ENCODE data around the gene PSME4. TPM values are rescaled to one million over a fixed set of nuclear protein-coding genes. Genes with fewer than 3 reads are reported as not detected.

The PSME4 gene
- total and polyA plus RNA-seq, 10 donors: 34.1 to 88.1 (median 58.8) TPM

- Histone ChIP-seq H3K4me1 (peaks cover 0 to 6% (median 0%) of the 10 kb centered on the region in 6 donors), H3K9me3 (no peaks in the 10 kb centered on the region), H3K36me3 (peaks cover 0 to 87% (median 57%) of the 10 kb centered on the region in 6 donors), H3K27ac (no peak overlapping the region), H3K27me3 (replicated peaks in 1 of 7) (no peaks in the 10 kb centered on the region), H3K4me3 (no peak overlapping the region)
- intact Hi-C loops (cut with DNase I; ENCODE audit: low total_unique reads): no loop called here
- 92 to 97% (median 93%) methylated on average over 5 of the region's 5 CpGs for WGBS, 5 donors
- DNase-seq: no peak
- TF ChIP-seq POLR2A (IDR thresholded peaks at IDR 0.05) (no peak), CTCF (IDR thresholded peaks at IDR 0.05 in 8 of 11, conservative IDR thresholded peaks at IDR 0.05 in 3 of 11) (no peak), POLR2AphosphoS5 (IDR thresholded peaks at IDR 0.05) (no peak)
Measured at GRCh38 chr2:53865962-53866361, 104.8 kb downstream of the PSME4 start.

GRCh38 chr2:53865264-53865663 is 105.5 kb downstream of the PSME4 start:
- intact Hi-C loops (cut with DNase I; ENCODE audit: low total_unique reads): no loop called here
- peaks cover 0 to 6% (median 0%) of the 10 kb centered on the region in 6 donors for H3K4me1 ChIP-seq
- WGBS, 5 donors: 88 to 94% (median 91%) methylated on average over 2 of the region's 2 CpGs
- DNase-seq: no peak
- no peak overlapping the region for H3K4me3 ChIP-seq
- TF ChIP-seq POLR2AphosphoS5 (IDR thresholded peaks at IDR 0.05): no peak
- TF ChIP-seq POLR2A (IDR thresholded peaks at IDR 0.05): no peak
- no peak for TF ChIP-seq CTCF (IDR thresholded peaks at IDR 0.05 in 8 of 11, conservative IDR thresholded peaks at IDR 0.05 in 3 of 11)
- no peak overlapping the region for H3K27ac ChIP-seq
- no peaks in the 10 kb centered on the region for H3K27me3 ChIP-seq (replicated peaks in 1 of 7)
- H3K36me3 ChIP-seq: peaks cover 0 to 86% (median 53%) of the 10 kb centered on the region in 6 donors
- H3K9me3 ChIP-seq: no peaks in the 10 kb centered on the region

- Histone ChIP-seq H3K27me3 (replicated peaks in 1 of 7) (no peaks in the 10 kb centered on the region), H3K9me3 (no peaks in the 10 kb centered on the region), H3K27ac (no peak overlapping the region), H3K4me3 (no peak overlapping the region), H3K36me3 (peaks cover 0 to 86% (median 46%) of the 10 kb centered on the region in 6 donors), H3K4me1 (peaks cover 0 to 6% (median 0%) of the 10 kb centered on the region in 6 donors)
- WGBS, 5 donors: 92 to 100% (median 98%) methylated on average over 6 of the region's 6 CpGs
- intact Hi-C loops (cut with DNase I; ENCODE audit: low total_unique reads): no loop called here
- TF ChIP-seq POLR2AphosphoS5 (IDR thresholded peaks at IDR 0.05): no peak
- TF ChIP-seq CTCF (IDR thresholded peaks at IDR 0.05 in 8 of 11, conservative IDR thresholded peaks at IDR 0.05 in 3 of 11): no peak
- TF ChIP-seq POLR2A (IDR thresholded peaks at IDR 0.05): no peak
- no peak for DNase-seq
Measured at GRCh38 chr2:53863538-53864227, 107.1 kb downstream of the PSME4 start.

- no peak for TF ChIP-seq POLR2A (IDR thresholded peaks at IDR 0.05)
- no peak for TF ChIP-seq POLR2AphosphoS5 (IDR thresholded peaks at IDR 0.05)
- no peak for TF ChIP-seq CTCF (IDR thresholded peaks at IDR 0.05 in 8 of 11, conservative IDR thresholded peaks at IDR 0.05 in 3 of 11)
- Histone ChIP-seq H3K4me3 (no peak overlapping the region), H3K27ac (no peak overlapping the region), H3K9me3 (no peaks in the 10 kb centered on the region), H3K36me3 (peaks cover 0 to 72% (median 36%) of the 10 kb centered on the region in 6 donors), H3K27me3 (replicated peaks in 1 of 7) (no peaks in the 10 kb centered on the region), H3K4me1 (peaks cover 0 to 6% (median 0%) of the 10 kb centered on the region in 6 donors)
- DNase-seq: no peak
- WGBS, 5 donors: 66 to 84% (median 79%) methylated on average over 5 of the region's 5 CpGs
- intact Hi-C loops (cut with DNase I; ENCODE audit: low total_unique reads): no loop called here
Measured at GRCh38 chr2:53861824-53862223, 109.0 kb downstream of the PSME4 start.

Measured in spleen (tissue), 11 donors.